GM12873 (cell line): ENCODE data around the gene TRIP12.

Experiments used
- CTCF ChIP-seq: IDR thresholded peaks from 2 replicates; pipeline ENCODE4 v1.5.1; 2012; ENCODE audit warnings: low read depth, mild to moderate bottlenecking, moderate library complexity, low read length, control low read depth; ENCODE audit not compliant: insufficient read depth; ENCODE audit errors: missing control alignments

The TRIP12 gene

GRCh38 chr2:229869226-229869625, 52.6 kb downstream of the TRIP12 start:
- no peak for TF ChIP-seq CTCF

- TF ChIP-seq CTCF, result no peak
These were observed 53.0 kb downstream of the TRIP12 start for GRCh38 chr2:229868794-229869193.

- no peak for TF ChIP-seq CTCF
These were observed 56.8 kb downstream of the TRIP12 start for GRCh38 chr2:229865033-229865432.

- no peak for TF ChIP-seq CTCF
These were observed 60.4 kb downstream of the TRIP12 start for GRCh38 chr2:229861431-229861830.

GRCh38 chr2:229860334-229860733, 61.5 kb downstream of the TRIP12 start:
- TF ChIP-seq CTCF, result no peak

GRCh38 chr2:229858351-229858750, 63.5 kb downstream of the TRIP12 start:
- no peak for TF ChIP-seq CTCF

DNA sequence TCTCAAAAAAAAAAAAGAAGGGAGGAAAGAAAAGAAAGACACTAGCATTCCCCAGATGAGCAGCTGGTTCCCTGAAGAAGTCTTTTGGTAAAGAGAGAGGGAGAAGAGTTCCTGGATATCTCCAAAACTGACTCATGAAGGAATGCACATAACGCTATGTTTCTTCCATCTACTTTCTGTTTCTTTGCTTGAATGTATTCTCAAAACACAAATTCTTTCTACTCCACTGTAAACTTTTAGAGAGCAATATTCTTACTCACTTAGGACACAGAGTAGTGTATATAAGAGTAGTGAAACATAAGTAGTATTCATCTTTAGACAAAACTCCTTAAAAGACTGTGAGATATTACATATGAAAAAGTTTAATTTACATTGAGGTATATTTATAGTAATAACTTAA, 64.2 kb downstream of the TRIP12 start:
- TF ChIP-seq CTCF, result no peak
